ENCODE measurements around the gene SRGAP2C.
"Not testable (repeated sequence)": the region's sequence is repeated elsewhere in the genome, so short reads cannot be mapped to it uniquely, and the experiment has no call there.

- not testable (repeated sequence) for TF ChIP-seq JUND, PBX3 (IDR thresholded peaks at IDR 0.05)
Measured at GRCh38 chr1:121346654-121347053, 161.9 kb downstream of the SRGAP2C start.
